Panc1 (cell line): ENCODE measurements around the gene PIP4P1. TPM values are rescaled to one million over a fixed set of nuclear protein-coding genes. Genes with fewer than 3 reads are reported as not detected.

Experiments used
- ATAC-seq: fragments of 200-7000 bp; cut with Tn5 transposase; 2 replicates; pipeline ENCODE4 v1.9.1; 2020; ENCODE audit warnings: mild to moderate bottlenecking, moderate library complexity
- BruUV-seq: library from RNA; stranded (reverse); fragments of 400-500 nt; replicated peaks from 2 replicates; lab custom pipeline; 2021; lab: Mats Ljungman, UMichigan
- CTCF ChIA-PET: fragments of 300-600 bp; sonication (Branson Sonifier 250); formaldehyde crosslinking; loops from one replicate; lab custom pipeline; 2022; ENCODE audit warnings: antibody characterized with exemption; lab: Charles Lee
- POLR2A ChIA-PET: fragments of 300-600 bp; sonication (Branson Sonifier 250); formaldehyde crosslinking; loops from one replicate; lab custom pipeline; 2022; ENCODE audit warnings: antibody characterized with exemption; lab: Charles Lee
- DNase-seq: peaks from one replicate; pipeline ENCODE4 v3.0.0-alpha.2; 2010; ENCODE audit warnings: low read depth, low spot score
- H3K27ac ChIP-seq: 2 replicates; pipeline ENCODE4 v1.5.1; 2011; ENCODE audit warnings: mild to moderate bottlenecking, low read length, inconsistent platforms
- H3K27me3 ChIP-seq: fragments of 200-500 bp; sonication (Bioruptor generic); 2 replicates; pipeline ENCODE4 v1.6.0; 2014; ENCODE audit warnings: low read length, inconsistent platforms; ENCODE audit not compliant: control insufficient read depth, insufficient read depth
- H3K36me3 ChIP-seq: fragments of 200-500 bp; sonication (Bioruptor generic); 2 replicates; pipeline ENCODE4 v1.5.1; 2014; ENCODE audit warnings: inconsistent platforms, mild to moderate bottlenecking, low read length, moderate library complexity; ENCODE audit not compliant: control insufficient read depth, insufficient read depth
- H3K4me1 ChIP-seq: 2 replicates; pipeline ENCODE4 v1.5.1; 2011; ENCODE audit warnings: inconsistent platforms, mild to moderate bottlenecking, low read length, moderate library complexity; ENCODE audit not compliant: control insufficient read depth, insufficient read depth
- H3K4me3 ChIP-seq, 2 experiments: 2 replicates each; pipeline ENCODE4 v1.5.1; 2011 to 2012; ENCODE audit warnings: low read depth in 2 of 2, low read length in 2 of 2, mild to moderate bottlenecking in 2 of 2, inconsistent platforms in 1 of 2, moderate library complexity in 1 of 2
- H3K9me3 ChIP-seq: fragments of 200-500 bp; sonication (Bioruptor generic); 2 replicates; pipeline ENCODE4 v1.5.1; 2014; ENCODE audit warnings: low read depth, mild to moderate bottlenecking, inconsistent platforms, low read length, moderate library complexity; ENCODE audit not compliant: control insufficient read depth, insufficient read depth
- CTCF ChIP-seq: fragments of 450-650 bp; IDR thresholded peaks from 2 replicates; pipeline ENCODE4 v1.5.1; 2017; ENCODE audit warnings: mild to moderate bottlenecking
- POLR2AphosphoS5 ChIP-seq: IDR thresholded peaks from 2 replicates; pipeline ENCODE4 v1.6.1; 2012; ENCODE audit warnings: mild to moderate bottlenecking, low read depth, low read length, moderate library complexity
- SIN3A ChIP-seq: IDR thresholded peaks from 2 replicates; pipeline ENCODE4 v1.6.1; 2012; ENCODE audit warnings: low read depth, mild to moderate bottlenecking, low read length, moderate library complexity, borderline replicate concordance; ENCODE audit not compliant: insufficient read depth
- TCF7L2 ChIP-seq: IDR thresholded peaks from 2 replicates; pipeline ENCODE4 v1.6.1; 2011; ENCODE audit warnings: mild to moderate bottlenecking, low read depth, low read length, inconsistent platforms
- in situ Hi-C: cut with HindIII; loops from 2 replicates; pipeline ENCODE4 v1.10.0; 2016; ENCODE audit warnings: low sequenced_read_pairs, low pct_unique_long_range_greater_than_20kb
- intact Hi-C: fragments of 100-400 bp; cut with micrococcal nuclease; formaldehyde crosslinking; loops from one replicate; pipeline ENCODE4 v1.10.0; 2022; ENCODE audit not compliant: unreplicated experiment
- total RNA-seq: library from RNA; stranded (reverse); gene quantifications from one replicate; pipeline ENCODE4 v1.2.1, GENCODE V29; 2021; ENCODE audit not compliant: unreplicated experiment
- TF ChIP-seq, protein P1 (sequence below), 2 experiments: IDR thresholded peaks; 2 replicates each; pipeline ENCODE4 v1.6.1; 2011 to 2012; ENCODE audit warnings: low read depth in 2 of 2, control low read depth in 1 of 2, low read length in 1 of 2, mild to moderate bottlenecking in 1 of 2, moderate library complexity in 1 of 2; ENCODE audit not compliant: insufficient read depth in 1 of 2

PIP4P1 gene
- total RNA-seq, 1 experiment from 2014 or later = 34.8 TPM

- Histone ChIP-seq H3K4me1 (no peaks in the 10 kb centered on the region), H3K4me3 (no peak overlapping the region), H3K9me3 (no peaks in the 10 kb centered on the region), H3K27ac (no peak overlapping the region), H3K27me3 (no peaks in the 10 kb centered on the region), H3K36me3 (peaks cover 2% of the 10 kb centered on the region)
- intact Hi-C loops = no loop called here
- ChIA-PET POLR2A (no interaction called here), CTCF (no interaction called here)
- no peak for ATAC-seq
- in situ Hi-C loops = no loop called here
- no TSS peak for BruUV-seq
- no peak for DNase-seq
- TF ChIP-seq, protein P1, sequence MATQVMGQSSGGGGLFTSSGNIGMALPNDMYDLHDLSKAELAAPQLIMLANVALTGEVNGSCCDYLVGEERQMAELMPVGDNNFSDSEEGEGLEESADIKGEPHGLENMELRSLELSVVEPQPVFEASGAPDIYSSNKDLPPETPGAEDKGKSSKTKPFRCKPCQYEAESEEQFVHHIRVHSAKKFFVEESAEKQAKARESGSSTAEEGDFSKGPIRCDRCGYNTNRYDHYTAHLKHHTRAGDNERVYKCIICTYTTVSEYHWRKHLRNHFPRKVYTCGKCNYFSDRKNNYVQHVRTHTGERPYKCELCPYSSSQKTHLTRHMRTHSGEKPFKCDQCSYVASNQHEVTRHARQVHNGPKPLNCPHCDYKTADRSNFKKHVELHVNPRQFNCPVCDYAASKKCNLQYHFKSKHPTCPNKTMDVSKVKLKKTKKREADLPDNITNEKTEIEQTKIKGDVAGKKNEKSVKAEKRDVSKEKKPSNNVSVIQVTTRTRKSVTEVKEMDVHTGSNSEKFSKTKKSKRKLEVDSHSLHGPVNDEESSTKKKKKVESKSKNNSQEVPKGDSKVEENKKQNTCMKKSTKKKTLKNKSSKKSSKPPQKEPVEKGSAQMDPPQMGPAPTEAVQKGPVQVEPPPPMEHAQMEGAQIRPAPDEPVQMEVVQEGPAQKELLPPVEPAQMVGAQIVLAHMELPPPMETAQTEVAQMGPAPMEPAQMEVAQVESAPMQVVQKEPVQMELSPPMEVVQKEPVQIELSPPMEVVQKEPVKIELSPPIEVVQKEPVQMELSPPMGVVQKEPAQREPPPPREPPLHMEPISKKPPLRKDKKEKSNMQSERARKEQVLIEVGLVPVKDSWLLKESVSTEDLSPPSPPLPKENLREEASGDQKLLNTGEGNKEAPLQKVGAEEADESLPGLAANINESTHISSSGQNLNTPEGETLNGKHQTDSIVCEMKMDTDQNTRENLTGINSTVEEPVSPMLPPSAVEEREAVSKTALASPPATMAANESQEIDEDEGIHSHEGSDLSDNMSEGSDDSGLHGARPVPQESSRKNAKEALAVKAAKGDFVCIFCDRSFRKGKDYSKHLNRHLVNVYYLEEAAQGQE (IDR thresholded peaks at IDR 0.05; ENCODE audit: insufficient read depth in 1 of 2, low read depth in 2 of 2, low read length in 1 of 2) = no peak
- TF ChIP-seq SIN3A (no peak), TCF7L2 (no peak), CTCF (no peak), POLR2AphosphoS5 (no peak)
Measured at GRCh38 chr14:20478894-20479293, 17.7 kb upstream of the PIP4P1 start.

DNA sequence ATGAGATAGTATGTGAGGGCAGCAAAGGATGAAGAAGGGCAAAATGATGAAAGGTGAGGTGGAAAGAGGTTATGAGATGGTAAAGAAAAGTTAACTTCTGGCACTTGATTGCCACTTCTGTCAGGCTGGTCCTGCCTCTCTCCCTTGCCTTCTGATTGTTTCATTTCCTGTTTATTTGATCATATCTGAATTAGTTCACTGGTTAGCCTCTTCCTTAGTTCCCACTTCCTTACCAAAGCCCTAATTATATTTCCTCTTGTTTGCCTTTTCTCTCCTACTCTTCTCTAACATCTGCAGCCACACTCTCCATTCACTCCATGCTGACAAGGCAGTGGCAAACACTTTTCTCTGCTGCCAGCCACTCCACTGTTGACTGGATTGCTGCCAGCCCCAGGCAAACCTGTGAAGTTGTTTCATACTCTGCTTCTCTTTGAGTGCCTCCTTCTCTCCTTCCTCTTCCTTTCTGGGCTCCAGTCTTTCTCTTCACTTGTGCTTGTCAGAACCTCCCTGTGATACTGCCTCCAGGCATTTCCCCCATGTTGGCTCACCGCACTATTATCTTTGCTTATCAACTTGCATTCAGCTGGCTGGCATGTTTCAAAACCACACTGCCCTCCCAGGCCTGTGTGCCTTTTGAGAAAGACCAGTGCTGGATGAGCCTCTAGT lies 16.1 kb upstream of the PIP4P1 start:
- ATAC-seq (no peak), DNase-seq (no peak)
- TF ChIP-seq TCF7L2 = no peak
- TF ChIP-seq, protein P1 (IDR thresholded peaks at IDR 0.05; ENCODE audit: insufficient read depth in 1 of 2, low read depth in 2 of 2, low read length in 1 of 2) = no peak
- TF ChIP-seq CTCF = no peak
- TF ChIP-seq POLR2AphosphoS5 = no peak
- TF ChIP-seq SIN3A = no peak
- POLR2A ChIA-PET = no interaction called here
- CTCF ChIA-PET = no interaction called here
- intact Hi-C loops = no loop called here
- in situ Hi-C loops = no loop called here
- no peak overlapping the region for H3K27ac ChIP-seq
- H3K4me1 ChIP-seq = no peaks in the 10 kb centered on the region
- H3K9me3 ChIP-seq = no peaks in the 10 kb centered on the region
- H3K4me3 ChIP-seq = no peak overlapping the region
- H3K36me3 ChIP-seq = peaks cover 2% of the 10 kb centered on the region
- H3K27me3 ChIP-seq = no peaks in the 10 kb centered on the region
- BruUV-seq = no TSS peak
